ENCODE data around the gene CEMIP.

GRCh38 chr15:80921736-80922410 lies 142.7 kb downstream of the CEMIP start:
- no peak for TF ChIP-seq EZH2 (IDR thresholded peaks at IDR 0.05; ENCODE audit: low read depth, unreplicated experiment)
- TF ChIP-seq, protein P1, sequence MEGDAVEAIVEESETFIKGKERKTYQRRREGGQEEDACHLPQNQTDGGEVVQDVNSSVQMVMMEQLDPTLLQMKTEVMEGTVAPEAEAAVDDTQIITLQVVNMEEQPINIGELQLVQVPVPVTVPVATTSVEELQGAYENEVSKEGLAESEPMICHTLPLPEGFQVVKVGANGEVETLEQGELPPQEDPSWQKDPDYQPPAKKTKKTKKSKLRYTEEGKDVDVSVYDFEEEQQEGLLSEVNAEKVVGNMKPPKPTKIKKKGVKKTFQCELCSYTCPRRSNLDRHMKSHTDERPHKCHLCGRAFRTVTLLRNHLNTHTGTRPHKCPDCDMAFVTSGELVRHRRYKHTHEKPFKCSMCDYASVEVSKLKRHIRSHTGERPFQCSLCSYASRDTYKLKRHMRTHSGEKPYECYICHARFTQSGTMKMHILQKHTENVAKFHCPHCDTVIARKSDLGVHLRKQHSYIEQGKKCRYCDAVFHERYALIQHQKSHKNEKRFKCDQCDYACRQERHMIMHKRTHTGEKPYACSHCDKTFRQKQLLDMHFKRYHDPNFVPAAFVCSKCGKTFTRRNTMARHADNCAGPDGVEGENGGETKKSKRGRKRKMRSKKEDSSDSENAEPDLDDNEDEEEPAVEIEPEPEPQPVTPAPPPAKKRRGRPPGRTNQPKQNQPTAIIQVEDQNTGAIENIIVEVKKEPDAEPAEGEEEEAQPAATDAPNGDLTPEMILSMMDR (conservative IDR thresholded peaks at IDR 0.05; ENCODE audit: low read depth in 2 of 2): no peak
- TF ChIP-seq, protein P2, sequence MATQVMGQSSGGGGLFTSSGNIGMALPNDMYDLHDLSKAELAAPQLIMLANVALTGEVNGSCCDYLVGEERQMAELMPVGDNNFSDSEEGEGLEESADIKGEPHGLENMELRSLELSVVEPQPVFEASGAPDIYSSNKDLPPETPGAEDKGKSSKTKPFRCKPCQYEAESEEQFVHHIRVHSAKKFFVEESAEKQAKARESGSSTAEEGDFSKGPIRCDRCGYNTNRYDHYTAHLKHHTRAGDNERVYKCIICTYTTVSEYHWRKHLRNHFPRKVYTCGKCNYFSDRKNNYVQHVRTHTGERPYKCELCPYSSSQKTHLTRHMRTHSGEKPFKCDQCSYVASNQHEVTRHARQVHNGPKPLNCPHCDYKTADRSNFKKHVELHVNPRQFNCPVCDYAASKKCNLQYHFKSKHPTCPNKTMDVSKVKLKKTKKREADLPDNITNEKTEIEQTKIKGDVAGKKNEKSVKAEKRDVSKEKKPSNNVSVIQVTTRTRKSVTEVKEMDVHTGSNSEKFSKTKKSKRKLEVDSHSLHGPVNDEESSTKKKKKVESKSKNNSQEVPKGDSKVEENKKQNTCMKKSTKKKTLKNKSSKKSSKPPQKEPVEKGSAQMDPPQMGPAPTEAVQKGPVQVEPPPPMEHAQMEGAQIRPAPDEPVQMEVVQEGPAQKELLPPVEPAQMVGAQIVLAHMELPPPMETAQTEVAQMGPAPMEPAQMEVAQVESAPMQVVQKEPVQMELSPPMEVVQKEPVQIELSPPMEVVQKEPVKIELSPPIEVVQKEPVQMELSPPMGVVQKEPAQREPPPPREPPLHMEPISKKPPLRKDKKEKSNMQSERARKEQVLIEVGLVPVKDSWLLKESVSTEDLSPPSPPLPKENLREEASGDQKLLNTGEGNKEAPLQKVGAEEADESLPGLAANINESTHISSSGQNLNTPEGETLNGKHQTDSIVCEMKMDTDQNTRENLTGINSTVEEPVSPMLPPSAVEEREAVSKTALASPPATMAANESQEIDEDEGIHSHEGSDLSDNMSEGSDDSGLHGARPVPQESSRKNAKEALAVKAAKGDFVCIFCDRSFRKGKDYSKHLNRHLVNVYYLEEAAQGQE (IDR thresholded peaks at IDR 0.05; ENCODE audit: unreplicated experiment): no peak
- TF ChIP-seq, protein P3, sequence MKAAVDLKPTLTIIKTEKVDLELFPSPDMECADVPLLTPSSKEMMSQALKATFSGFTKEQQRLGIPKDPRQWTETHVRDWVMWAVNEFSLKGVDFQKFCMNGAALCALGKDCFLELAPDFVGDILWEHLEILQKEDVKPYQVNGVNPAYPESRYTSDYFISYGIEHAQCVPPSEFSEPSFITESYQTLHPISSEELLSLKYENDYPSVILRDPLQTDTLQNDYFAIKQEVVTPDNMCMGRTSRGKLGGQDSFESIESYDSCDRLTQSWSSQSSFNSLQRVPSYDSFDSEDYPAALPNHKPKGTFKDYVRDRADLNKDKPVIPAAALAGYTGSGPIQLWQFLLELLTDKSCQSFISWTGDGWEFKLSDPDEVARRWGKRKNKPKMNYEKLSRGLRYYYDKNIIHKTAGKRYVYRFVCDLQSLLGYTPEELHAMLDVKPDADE (IDR thresholded peaks at IDR 0.05): no peak
- TF ChIP-seq ZNF114 (CRISPR knock-in tag; IDR thresholded peaks at IDR 0.05): no peak
- no peak for TF ChIP-seq POLR2AphosphoS5 (IDR thresholded peaks at IDR 0.05; ENCODE audit: low read depth)
- no peak for TF ChIP-seq NANOG (IDR thresholded peaks at IDR 0.05; ENCODE audit: borderline replicate concordance)
- no peak for TF ChIP-seq STAT1 (IDR thresholded peaks at IDR 0.05; ENCODE audit: unreplicated experiment)
- TF ChIP-seq EZH2phosphoT487 (IDR thresholded peaks at IDR 0.05; ENCODE audit: unreplicated experiment): no peak
- TF ChIP-seq JUNB (IDR thresholded peaks at IDR 0.05; ENCODE audit: unreplicated experiment): no peak
- TF ChIP-seq CREB1 (CRISPR knock-in tag; IDR thresholded peaks at IDR 0.05; ENCODE audit: low read depth): no peak
- no peak for TF ChIP-seq ZNF331 (CRISPR knock-in tag; IDR thresholded peaks at IDR 0.05; ENCODE audit: low read depth)
- TF ChIP-seq ZNF462 (CRISPR knock-in tag; IDR thresholded peaks at IDR 0.05): no peak
